NCI-H2196 treated with DMSO at 0.1 percent for 48 hours (cell line): Measurements from ENCODE around the gene CD9.
A peak's percentile ranks its signal among the peaks of the same experiment; 100 is the strongest.
"Not testable (repeated sequence)": the region's sequence is repeated elsewhere in the genome, so short reads cannot be mapped to it uniquely, and the experiment has no call there.

Experiments used
- DNase-seq: peaks from one replicate; lab custom pipeline; 2025; ENCODE audit not compliant: unreplicated experiment; lab: John Stamatoyannopoulos, UW

Gene CD9

DNA sequence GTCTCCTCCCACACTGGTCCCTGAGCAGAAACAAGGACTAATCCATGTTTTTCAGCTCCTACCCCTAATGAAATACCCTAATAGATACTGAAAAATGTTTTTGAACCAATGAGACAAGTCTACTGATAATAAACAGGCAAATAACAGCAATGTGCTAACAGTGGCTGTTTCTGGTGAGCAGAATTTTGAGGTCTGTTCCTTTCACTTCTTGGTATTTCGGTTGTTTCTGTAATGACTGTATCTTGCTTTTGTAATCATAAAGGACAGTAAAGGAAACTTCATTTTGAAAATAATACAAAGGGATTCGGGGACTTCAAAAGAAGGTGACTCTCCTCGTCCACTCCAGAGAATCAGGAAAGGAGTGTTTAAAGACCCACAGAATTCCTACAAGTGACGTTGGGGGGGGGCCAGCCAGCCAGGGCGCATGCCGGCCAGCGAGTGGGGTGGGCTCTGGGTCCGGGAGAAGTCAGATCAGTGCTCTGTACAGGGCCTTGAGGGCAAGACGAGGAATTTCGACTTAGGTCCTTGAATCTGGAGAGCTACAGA is 1.1 kb upstream of the CD9 start:
- no peak for DNase-seq

DNA sequence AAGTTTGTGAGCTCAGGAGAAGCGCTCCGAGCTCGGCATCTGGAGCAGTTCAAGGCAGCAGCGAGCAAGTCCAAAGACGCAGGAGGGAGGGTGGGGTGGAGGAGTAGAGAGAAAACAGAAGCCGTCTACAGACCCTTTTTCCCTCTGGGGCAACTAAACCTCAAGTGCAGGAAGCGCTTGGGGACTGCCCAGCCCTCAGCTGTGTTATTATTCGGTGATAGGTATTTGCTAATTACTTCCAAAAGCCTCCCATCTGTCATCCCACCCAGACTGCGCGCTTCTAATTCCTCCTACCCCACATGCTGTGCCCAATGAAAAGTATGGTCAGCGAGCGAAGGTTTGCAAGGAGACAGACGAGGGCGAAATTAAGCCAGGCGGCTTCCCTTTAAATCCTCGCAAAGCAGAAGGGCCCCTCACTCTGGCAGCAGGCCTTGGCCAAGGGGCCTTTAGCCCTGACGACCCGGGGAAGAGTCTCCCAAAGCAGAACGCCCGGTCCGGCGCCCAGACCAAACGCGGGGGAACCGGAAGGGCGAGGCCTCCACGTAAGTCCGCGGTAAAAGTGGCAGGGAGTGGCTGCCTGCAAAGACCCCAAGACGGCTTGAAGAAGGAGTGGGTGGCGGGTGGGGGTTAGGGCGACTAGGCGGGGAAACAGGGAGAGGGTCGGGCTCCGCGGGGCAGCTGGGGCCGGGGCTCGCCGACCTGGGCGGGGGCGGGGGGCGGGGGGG is 507 bp upstream of the CD9 start:
- DNase-seq: no peak

DNA sequence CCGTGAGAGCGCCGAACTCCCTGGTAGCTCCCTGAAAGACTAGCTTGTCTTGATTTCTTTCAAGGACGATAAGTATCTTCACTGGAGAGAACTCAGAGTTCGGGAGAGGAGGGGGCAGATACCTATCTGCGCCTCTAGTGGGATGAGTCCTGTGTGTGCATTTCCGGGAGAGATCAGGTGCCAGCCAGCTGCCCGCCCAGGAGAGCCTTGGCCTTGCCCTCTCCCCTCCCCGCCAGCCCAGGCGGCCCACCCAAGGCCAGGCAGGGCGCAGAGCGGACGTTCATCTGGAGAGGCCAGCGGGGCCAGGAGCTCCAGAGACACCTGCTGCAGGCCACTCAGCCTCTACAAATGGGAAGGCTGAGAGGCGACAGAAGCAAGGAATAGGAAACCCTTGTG is 1.0 kb downstream of the CD9 start:
- DNase-seq: no peak

DNA sequence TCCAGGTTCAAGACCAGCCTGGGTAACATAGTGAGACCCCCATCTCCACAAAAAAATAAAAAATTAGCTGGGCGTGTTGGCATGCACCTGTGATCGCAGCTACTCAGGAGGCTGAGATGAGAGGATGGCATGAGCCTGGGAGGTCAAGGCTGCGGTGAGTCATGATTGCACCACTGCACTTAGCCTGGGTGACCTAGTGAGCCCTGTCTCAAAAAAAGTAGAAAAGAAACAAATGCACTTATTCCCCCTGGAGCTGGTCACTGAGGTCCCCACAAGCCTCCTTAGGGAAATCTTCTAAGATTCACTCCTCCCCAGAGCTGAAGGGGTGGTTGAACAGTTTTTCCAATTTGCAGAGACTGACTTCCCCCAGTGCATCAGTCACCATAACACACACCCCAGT is 1.6 kb downstream of the CD9 start:
- DNase-seq: no peak

DNA sequence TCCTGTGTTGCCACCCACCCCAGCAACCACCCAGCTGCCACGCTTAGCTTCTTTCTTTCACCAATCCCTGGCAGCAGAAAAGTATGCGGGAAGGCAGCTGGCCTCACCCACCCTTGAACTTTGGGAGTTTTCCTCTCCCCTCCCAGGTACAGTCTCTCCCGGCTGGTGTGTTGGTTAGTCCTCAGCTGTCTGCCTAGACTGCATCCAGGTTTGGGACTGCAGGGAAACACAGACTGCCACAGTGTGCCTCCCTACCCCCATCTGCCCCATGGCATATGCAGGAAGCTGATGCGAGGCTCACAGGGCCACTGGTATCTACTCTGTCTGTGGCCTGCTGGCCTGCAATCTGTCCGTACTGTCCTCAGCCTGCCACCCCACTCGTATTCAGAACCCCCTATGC is 2.1 kb downstream of the CD9 start:
- DNase-seq: no peak

DNA sequence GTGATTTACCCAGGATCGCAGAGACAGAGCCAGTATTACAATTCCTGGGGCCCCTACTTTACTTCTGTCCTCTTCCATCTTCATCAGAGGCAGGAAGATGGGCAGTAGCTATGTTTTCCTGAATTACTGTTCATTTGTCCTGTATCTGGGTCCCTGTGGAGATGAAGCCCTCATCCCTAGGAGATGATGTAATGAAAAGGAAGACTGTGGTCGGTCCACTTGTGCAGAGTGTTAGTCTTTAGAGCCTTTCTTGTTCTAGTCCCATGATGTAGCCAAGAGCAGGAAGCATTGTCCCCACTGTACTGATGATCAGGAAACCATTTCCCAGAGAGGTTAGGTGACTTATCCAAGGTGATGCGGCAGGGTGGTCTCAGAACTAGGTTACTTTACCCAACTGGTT is 2.6 kb downstream of the CD9 start:
- DNase-seq: no peak

DNA sequence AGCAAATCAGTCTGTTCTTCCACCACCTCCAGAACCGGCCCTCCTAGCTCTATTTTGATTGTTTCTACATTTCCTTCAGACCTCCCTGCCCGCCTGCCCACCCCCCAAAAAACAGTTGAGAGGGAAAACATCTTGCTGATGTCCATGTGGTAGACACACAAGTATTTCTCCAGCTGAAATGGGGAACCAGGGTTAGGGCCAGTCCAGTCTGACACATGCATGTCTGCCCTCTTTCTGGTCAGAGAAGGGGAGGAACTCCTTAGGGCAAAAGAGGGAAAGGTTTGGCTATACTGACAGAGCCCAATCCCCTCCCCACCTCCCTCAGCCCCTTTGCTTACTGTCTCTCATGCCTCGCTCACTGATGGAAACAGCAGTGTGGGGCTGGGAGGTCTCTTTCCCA is 3.4 kb downstream of the CD9 start:
- DNase-seq: no peak

DNA sequence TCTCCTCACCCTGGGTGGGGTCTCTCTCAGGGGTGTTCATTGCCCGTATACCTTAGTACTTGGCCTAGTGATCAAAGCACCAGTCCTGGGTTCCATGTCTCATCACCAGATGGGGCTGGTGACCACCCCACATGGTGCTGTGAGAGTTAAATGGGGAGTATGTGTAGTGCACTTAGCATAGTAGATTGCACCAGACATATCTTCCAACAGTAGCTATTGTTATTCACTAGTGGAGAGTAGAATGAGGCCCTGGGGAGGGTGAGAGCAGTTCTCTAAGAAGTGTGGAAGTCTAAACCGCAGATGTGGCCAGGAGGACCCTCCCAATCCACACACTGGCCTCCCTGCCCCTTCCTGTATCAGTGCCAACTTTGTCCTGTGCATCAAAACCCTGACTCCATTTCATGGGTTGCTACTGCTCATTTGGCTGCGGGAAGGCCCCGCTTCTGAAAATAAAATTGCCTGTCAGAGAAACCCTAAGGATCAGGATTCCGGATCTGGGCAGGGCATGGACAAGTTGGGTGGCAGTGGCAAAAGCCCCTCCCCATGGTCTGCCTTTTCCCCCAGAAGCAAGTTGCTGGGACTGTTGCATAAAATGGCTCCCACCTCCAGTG is 4.4 kb downstream of the CD9 start:
- DNase-seq: no peak

DNA sequence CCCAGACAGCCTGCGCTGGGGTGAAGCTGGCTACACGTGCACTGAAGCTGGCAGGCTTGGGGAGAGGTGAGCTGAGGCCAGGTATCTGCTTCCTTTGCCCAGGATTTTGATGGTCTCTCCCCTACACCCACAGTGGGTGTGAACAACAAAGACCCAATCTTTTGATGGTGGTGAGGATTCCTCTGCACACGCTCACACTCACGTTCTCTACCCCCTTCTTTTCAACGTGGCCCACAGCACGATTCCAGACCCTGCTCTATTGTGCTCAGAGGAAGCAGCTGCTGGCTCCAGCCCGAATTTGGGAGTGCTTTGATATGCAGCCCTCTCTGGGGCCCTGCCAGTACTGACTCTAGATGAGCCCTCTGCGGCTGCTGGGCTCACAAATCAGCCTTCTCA is 4.9 kb downstream of the CD9 start:
- no peak for DNase-seq

DNA sequence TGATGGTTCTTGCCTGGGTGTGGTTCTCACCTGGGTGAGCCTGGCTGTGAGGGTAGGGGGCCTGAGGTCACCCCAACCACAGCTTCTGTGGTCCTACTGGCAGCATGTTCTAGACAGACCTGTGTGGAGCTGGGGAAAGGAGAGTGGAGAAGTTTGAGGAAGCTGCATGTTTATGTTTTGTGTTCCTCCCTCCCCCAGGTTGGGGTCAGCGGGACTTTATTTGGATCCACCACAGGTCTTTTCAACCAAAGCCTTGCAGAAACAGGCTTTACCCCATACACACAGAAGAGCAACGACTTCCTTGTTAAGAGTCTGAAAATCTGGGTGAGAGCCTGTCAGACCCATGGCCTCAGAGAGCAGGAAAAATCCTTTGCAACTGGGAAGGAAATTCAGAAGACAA is 5.6 kb downstream of the CD9 start:
- DNase-seq: no peak

DNA sequence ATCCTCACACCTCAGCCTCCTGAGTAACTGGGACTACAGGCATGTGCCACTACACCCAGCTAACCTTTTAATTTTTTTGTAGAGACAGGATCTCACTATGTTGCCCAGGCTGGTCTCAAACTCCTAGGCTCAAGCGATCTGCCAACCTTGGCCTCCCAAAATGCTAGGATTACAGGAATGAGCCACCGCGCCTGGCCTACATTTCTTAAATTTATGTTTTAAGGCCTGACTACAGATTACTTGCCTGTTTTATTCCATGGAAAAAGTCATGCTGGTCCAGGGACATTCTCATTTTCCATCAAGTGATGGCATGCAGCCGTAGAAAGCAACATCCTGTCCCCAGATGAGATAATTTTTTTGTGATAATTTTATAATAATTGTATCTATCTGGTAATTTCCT is 6.1 kb downstream of the CD9 start:
- no peak for DNase-seq

DNA sequence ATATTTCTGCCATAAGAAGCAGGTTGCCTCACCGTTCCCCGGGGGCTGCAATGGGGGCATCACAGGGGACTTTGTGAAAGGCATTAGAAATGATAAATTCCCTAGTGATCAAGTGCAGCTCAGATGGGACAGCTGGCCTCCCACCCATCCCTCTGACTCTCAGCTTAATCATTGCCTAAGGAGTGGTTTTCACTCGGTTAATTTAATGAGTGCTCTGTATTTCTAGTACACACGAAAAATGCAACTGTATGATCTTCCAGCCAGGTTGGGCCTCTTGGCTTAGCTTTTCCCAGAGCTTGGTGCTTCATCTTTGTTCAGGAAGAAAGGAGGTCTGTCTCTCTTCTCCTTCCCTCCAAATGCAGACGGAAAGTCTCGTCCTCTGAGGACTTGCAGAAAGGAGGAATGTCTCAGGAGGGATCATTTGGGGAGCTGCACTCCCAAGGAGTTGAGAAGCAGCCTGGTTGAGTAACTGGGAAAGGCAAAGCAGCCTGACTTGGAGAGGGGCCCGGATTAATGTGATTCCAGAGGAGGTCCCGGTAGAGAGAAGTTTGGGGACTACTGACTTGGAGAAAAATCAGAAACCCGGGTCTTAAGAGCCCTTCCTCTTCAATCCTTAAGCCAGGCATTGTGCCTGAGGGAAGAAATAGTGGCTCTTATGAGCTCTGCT is 7.2 kb downstream of the CD9 start:
- DNase-seq: no peak

DNA sequence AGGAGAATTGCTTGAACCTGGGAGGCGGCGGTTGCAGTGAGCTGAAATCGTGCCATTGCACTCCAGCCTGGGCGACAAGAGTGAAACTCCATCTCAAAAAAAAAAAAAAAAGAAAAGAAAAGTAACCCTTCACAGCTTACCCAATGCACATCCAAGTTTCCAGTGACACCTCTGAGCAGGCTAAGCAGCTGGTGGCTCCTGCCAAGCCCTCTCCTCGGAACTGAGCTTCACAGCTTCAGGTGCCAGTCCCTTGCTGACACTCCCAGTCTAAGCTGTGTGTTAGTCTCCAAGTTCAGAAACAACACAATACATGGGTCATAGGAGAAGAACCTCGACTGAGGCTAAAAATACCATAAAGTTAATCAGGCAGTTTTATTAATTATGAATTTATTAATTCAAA is 7.9 kb downstream of the CD9 start:
- no peak for DNase-seq

DNA sequence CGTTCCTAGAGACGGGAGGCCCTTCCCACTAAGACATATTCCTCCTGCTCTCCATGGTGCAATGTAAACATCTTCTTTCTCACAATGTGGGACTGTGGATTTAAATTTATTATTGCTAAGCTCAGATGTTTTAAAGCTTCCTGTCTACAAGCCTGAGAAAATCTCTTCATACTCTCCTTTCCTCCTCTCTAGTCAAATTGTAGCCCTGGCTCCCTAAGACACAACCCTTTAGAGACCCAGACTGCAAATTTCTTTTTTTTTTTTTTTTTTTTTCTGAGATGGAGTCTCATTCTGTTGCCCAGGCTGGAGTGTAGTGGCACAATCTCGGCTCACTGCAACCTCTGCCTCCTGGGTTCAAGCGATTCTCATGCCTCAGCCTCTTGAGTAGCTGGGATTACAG is 9.2 kb downstream of the CD9 start:
- DNase-seq: not testable (repeated sequence)

DNA sequence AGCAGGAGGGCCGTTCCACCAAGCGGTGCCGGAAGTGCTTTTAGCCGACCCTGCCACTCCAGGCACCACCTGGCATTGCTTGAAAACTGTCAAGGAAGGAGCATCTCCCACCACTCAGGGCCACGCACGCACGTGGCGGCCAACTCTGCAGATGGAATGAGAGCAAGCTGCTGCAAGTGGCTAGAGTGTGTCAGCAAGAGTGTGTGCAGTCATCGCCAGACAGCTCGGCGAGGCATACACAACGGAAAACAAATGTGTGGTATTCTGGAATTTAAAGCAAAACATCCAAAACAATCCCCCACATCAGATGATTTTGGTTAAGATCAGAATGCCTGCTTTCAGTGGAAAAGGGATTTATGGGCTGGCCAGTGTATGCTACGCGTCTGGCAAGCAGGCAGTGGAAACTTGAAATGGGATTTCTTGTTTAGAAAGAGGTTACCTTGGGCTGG is 11.2 kb downstream of the CD9 start:
- no peak for DNase-seq

DNA sequence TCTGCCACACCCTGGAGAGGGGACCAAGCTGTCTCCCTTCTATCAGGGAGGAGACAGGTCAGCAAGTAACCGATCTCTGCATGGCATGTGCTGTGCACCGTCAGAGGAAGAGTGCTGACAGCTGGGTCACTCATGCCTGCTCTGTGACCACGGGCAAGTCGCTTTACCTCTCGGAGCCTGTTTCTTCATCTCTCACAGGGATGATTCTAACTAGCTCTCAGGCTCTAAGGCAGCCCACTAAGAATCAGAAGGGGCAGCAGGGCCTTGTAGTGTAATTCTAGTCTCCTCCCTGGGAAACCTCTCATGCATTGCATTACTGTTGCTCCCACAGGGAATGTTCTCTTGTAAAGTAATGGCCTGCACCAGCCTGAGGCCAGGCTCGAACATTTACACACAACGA is 11.9 kb downstream of the CD9 start:
- no peak for DNase-seq

DNA sequence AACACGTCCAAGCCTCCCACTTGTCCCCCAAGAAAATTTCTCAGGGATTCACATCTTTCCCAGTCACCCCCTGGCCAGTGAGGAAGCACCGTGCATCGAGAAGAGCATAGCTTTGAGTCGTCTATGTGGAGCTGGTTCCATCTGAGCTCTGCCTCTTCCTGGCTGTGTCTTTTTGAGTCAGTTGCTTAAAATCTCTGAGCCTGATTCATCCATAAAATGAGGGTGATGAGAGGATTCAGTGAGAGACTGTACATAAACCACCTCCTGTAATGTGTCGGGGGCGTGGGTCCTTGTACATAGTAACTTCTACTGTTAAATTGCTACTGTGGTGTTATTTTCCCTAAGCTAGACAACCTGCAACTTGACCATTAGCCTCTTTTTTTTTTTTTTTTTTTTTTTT is 13.8 kb downstream of the CD9 start:
- no peak for DNase-seq

DNA sequence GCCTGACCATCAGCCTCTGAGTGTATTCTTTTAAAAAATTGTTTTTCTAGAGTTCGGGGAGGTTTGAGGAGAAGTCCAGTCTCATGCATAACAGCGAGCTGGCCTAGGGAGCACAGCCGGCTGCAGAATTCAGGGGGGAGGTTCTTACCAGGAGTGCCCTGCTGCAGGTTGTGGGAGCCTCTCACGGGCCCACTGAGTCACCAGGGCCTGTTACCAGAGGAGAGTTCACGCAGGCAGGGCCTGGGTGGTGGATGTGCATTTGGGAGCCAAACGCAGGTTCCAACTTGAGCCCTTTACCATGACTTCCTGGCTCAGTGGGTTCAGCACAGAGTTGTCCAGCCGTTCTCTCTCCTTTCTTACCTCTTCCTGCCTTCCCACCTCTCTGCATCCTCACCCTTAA is 14.4 kb downstream of the CD9 start:
- DNase-seq: no peak

DNA sequence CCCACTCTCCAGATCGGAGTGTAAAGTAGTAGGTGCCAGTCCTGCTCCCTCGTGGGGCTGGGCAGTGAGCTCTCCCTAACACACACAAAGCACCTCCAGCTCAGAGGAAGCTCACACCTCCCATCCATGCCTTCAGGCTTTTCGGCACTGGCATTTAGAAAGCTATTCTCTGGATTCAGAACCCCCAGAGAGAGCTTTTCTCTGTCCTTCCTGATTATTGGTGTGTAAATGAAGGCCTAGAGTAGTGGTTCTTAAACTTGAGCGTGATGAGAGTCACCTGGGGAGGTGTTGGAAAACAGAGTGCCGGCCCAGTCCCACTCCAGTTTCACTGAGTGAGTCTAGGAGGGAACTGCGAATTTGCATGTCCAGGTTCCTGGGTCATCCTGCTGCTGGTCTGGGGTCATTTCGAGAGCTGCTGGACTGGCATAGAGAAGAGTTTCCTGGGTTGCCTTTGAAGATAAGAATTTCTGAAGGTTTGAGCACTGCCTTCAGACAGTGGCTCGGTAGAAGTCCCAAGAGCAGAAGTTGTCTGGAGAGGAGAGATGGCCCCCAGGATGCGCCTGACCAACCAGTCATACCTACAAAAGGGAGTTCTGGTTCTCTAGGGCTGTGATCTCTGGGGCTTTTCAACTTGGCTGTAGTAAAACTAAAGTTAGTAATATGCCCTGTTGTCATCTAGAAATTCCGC is 15.1 kb downstream of the CD9 start:
- no peak for DNase-seq

DNA sequence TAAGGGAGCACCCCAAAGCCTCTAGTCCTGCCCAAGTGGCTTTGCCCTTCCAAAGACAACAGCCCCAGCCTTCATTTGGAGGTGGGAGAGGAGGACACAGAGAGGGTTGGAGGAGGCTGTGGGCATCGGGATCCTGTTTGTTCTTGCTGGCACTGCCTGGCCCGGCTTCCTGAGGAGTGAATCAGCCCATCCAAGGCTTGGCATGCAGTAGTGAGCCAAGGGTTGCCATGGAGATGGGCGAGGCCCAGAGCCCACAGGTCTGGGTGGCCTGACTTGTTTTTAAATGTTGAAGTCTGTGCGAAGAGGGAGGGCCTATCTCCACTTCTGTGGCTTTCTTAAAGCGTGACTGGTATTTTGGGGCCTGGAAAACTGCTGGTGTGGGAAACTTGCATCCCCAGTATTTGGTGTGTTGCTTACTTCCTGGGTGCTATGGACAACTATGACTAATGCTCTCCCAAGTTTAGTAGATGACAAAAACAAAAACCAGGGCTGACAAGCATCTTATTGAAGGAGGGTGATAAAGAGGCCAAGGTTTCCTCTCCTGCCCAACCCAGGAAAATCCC is 15.8 kb downstream of the CD9 start:
- peak; percentile 48 for DNase-seq

DNA sequence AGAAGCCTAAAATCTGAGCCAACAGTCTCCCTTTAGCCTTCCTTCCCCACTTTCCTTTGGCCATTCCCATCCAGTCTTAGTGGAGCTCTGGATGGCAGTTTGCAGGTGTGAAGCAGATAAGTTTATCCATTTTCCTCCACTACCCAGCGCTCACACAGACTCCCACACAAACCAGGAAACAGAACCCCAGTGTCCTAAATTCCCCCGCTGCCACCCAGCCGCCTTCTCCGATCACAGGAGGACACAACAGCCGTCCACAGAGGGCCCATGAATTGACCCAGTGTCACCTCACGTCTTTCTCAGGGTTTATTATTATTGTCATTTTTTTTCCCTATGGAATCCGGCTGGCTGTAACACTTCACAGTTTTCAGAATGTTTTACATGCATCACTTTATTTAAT is 16.4 kb downstream of the CD9 start:
- DNase-seq: no peak
